Mesendoderm (in vitro differentiated cells): ENCODE measurements around the gene ITPR2.
"Not testable (repeated sequence)": the region's sequence is repeated elsewhere in the genome, so short reads cannot be mapped to it uniquely, and the experiment has no call there.

Source experiments
- DNase-seq: peaks from one replicate; pipeline ENCODE4 v3.0.0; 2013
- H2AK5ac ChIP-seq: 2 replicates; pipeline ENCODE4 v1.6.1; 2013; ENCODE audit warnings: low read length, inconsistent platforms
- H2BK120ac ChIP-seq: 2 replicates; pipeline ENCODE4 v1.6.1; 2013; ENCODE audit warnings: low read depth, mild to moderate bottlenecking, low read length, moderate library complexity, mixed read lengths
- H2BK15ac ChIP-seq: replicated peaks from 2 replicates; pipeline ENCODE4 v1.6.1; 2013; ENCODE audit warnings: low read depth, mild to moderate bottlenecking, moderate library complexity
- H2BK5ac ChIP-seq: 2 replicates; pipeline ENCODE4 v1.6.1; 2013; ENCODE audit warnings: low read length, inconsistent platforms
- H3K18ac ChIP-seq: 2 replicates; pipeline ENCODE4 v1.6.1; 2013; ENCODE audit warnings: mild to moderate bottlenecking, low read length, mixed read lengths
- H3K23ac ChIP-seq: one replicate; pipeline ENCODE4 v1.6.1; 2013; ENCODE audit warnings: low read length
- H3K27ac ChIP-seq: 2 replicates; pipeline ENCODE4 v1.5.1; 2013; ENCODE audit warnings: low read depth, mild to moderate bottlenecking, inconsistent platforms, low read length, moderate library complexity
- H3K27me3 ChIP-seq: 2 replicates; pipeline ENCODE4 v1.6.1; 2013; ENCODE audit warnings: low read length, control low read depth, mild to moderate bottlenecking, inconsistent platforms; ENCODE audit not compliant: insufficient read depth, poor library complexity
- H3K36me3 ChIP-seq: 2 replicates; pipeline ENCODE4 v1.6.1; 2013; ENCODE audit warnings: low read length, inconsistent platforms; ENCODE audit not compliant: control insufficient read depth, insufficient read depth
- H3K4ac ChIP-seq: one replicate; pipeline ENCODE4 v1.6.1; 2013; ENCODE audit warnings: low read depth, mild to moderate bottlenecking, low read length, moderate library complexity
- H3K4me1 ChIP-seq: 2 replicates; pipeline ENCODE4 v1.6.1; 2013; ENCODE audit warnings: low read depth, low read length, inconsistent platforms; ENCODE audit not compliant: control insufficient read depth
- H3K4me2 ChIP-seq: 2 replicates; pipeline ENCODE4 v1.6.1; 2013; ENCODE audit warnings: low read length
- H3K4me3 ChIP-seq: 2 replicates; pipeline ENCODE4 v1.5.1; 2013; ENCODE audit warnings: mild to moderate bottlenecking, low read length
- H3K56ac ChIP-seq: one replicate; pipeline ENCODE4 v1.6.1; 2013; ENCODE audit warnings: low read length
- H3K79me1 ChIP-seq: 2 replicates; pipeline ENCODE4 v1.6.1; 2013; ENCODE audit warnings: low read length, inconsistent platforms
- H3K79me2 ChIP-seq: 2 replicates; pipeline ENCODE4 v1.6.1; 2013; ENCODE audit warnings: mild to moderate bottlenecking, low read length; ENCODE audit not compliant: control insufficient read depth, insufficient read depth
- H3K9ac ChIP-seq: 2 replicates; pipeline ENCODE4 v1.6.1; 2013; ENCODE audit warnings: low read length, inconsistent platforms
- H4K5ac ChIP-seq: one replicate; pipeline ENCODE4 v1.6.1; 2013; ENCODE audit warnings: low read length
- H4K8ac ChIP-seq: one replicate; pipeline ENCODE4 v1.6.1; 2013; ENCODE audit warnings: low read depth, mild to moderate bottlenecking, control low read depth, low read length, moderate library complexity
- WGBS: extraction: QIAGEN DNeasy Blood & Tissue Kit; methylation state at CpG from one replicate; pipeline ENCODE4 v1.1.7; 2013; ENCODE audit warnings: low lambda C conversion rate, missing lambda C conversion rate; ENCODE audit not compliant: insufficient coverage; ENCODE audit errors: extremely low coverage; 5-methylcytosine and 5-hydroxymethylcytosine counted together

Gene ITPR2

GRCh38 chr12:26431211-26431610 is 401.8 kb downstream of the ITPR2 start:
- no peaks in the 10 kb centered on the region for H3K36me3 ChIP-seq
- no peaks in the 10 kb centered on the region for H3K27me3 ChIP-seq
- H3K4ac ChIP-seq, result no peak overlapping the region
- no peak overlapping the region for H3K56ac ChIP-seq
- DNase-seq, result no peak
- no CpG with 5 or more reads among the region's 3 CpGs for WGBS
- H4K5ac ChIP-seq, result no peak overlapping the region
- H3K4me1 ChIP-seq, result no peaks in the 10 kb centered on the region
- H2AK5ac ChIP-seq, result no peak overlapping the region
- H4K8ac ChIP-seq, result no peak overlapping the region
- no peak overlapping the region for H3K27ac ChIP-seq
- H2BK120ac ChIP-seq, result no peak overlapping the region
- no peak overlapping the region for H3K4me3 ChIP-seq
- H2BK5ac ChIP-seq, result no peak overlapping the region
- no peak overlapping the region for H3K9ac ChIP-seq
- no peaks in the 10 kb centered on the region for H3K79me1 ChIP-seq
- no peak overlapping the region for H3K4me2 ChIP-seq
- no peak overlapping the region for H3K23ac ChIP-seq
- no peak overlapping the region for H3K18ac ChIP-seq
- H2BK15ac ChIP-seq, result no peak overlapping the region
- H3K79me2 ChIP-seq, result no peaks in the 10 kb centered on the region

GRCh38 chr12:26430596-26430995 is 402.4 kb downstream of the ITPR2 start:
- not testable (repeated sequence) for H3K4me2 ChIP-seq, DNase-seq, H3K56ac ChIP-seq, H3K79me1 ChIP-seq, H3K27ac ChIP-seq, H2AK5ac ChIP-seq, H2BK5ac ChIP-seq, H3K27me3 ChIP-seq, H2BK15ac ChIP-seq, H4K5ac ChIP-seq, H4K8ac ChIP-seq, H3K4me1 ChIP-seq, H3K4me3 ChIP-seq, H3K18ac ChIP-seq, H3K9ac ChIP-seq, H3K23ac ChIP-seq, H3K4ac ChIP-seq, H2BK120ac ChIP-seq, H3K79me2 ChIP-seq, H3K36me3 ChIP-seq

GRCh38 chr12:26429070-26429691 is 403.8 kb downstream of the ITPR2 start:
- H3K36me3 ChIP-seq, result no peaks in the 10 kb centered on the region
- no peaks in the 10 kb centered on the region for H3K27me3 ChIP-seq
- H3K79me1 ChIP-seq, result no peaks in the 10 kb centered on the region
- no peak overlapping the region for H3K4me2 ChIP-seq
- no peaks in the 10 kb centered on the region for H3K4me1 ChIP-seq
- H3K9ac ChIP-seq, result no peak overlapping the region
- H4K8ac ChIP-seq, result no peak overlapping the region
- H3K4ac ChIP-seq, result no peak overlapping the region
- no peak overlapping the region for H2BK15ac ChIP-seq
- H4K5ac ChIP-seq, result no peak overlapping the region
- no peak overlapping the region for H3K4me3 ChIP-seq
- no peak overlapping the region for H2BK120ac ChIP-seq
- no peak overlapping the region for H2AK5ac ChIP-seq
- H3K79me2 ChIP-seq, result no peaks in the 10 kb centered on the region
- peak; percentile 1 for DNase-seq
- no CpG with 5 or more reads among the region's 2 CpGs for WGBS
- H3K56ac ChIP-seq, result no peak overlapping the region
- no peak overlapping the region for H3K27ac ChIP-seq
- H2BK5ac ChIP-seq, result no peak overlapping the region
- no peak overlapping the region for H3K23ac ChIP-seq
- H3K18ac ChIP-seq, result no peak overlapping the region

- no peak for DNase-seq
- no peak overlapping the region for H4K5ac ChIP-seq
- no CpG with 5 or more reads among the region's 2 CpGs for WGBS
Measured at GRCh38 chr12:26428420-26428819, 404.6 kb downstream of the ITPR2 start.

GRCh38 chr12:26426652-26427051 is 406.3 kb downstream of the ITPR2 start:
- H3K4me2 ChIP-seq, result no peak overlapping the region
- H3K56ac ChIP-seq, result no peak overlapping the region
- no peak overlapping the region for H2BK120ac ChIP-seq
- no peak overlapping the region for H2BK5ac ChIP-seq
- no peak for DNase-seq
- no peak overlapping the region for H3K4ac ChIP-seq
- no peak overlapping the region for H3K23ac ChIP-seq
- no peaks in the 10 kb centered on the region for H3K79me2 ChIP-seq
- H3K36me3 ChIP-seq, result no peaks in the 10 kb centered on the region
- no peaks in the 10 kb centered on the region for H3K4me1 ChIP-seq
- H4K8ac ChIP-seq, result no peak overlapping the region
- no peak overlapping the region for H3K9ac ChIP-seq
- H3K18ac ChIP-seq, result no peak overlapping the region
- WGBS, result no CpG with 5 or more reads among the region's 1 CpG
- no peak overlapping the region for H4K5ac ChIP-seq
- H3K4me3 ChIP-seq, result no peak overlapping the region
- H3K27me3 ChIP-seq, result no peaks in the 10 kb centered on the region
- no peak overlapping the region for H3K27ac ChIP-seq
- H2BK15ac ChIP-seq, result no peak overlapping the region
- no peak overlapping the region for H2AK5ac ChIP-seq
- no peaks in the 10 kb centered on the region for H3K79me1 ChIP-seq

More at GRCh38 chr12:26428420-26428819, 404.6 kb downstream of the ITPR2 start:
- no peak overlapping the region for H3K56ac ChIP-seq
- H2BK15ac ChIP-seq, result no peak overlapping the region
- no peak overlapping the region for H3K4me2 ChIP-seq
- no peaks in the 10 kb centered on the region for H3K79me1 ChIP-seq
- H3K23ac ChIP-seq, result no peak overlapping the region
- H3K27ac ChIP-seq, result no peak overlapping the region
- no peak overlapping the region for H3K9ac ChIP-seq
- no peak overlapping the region for H2AK5ac ChIP-seq
- no peak overlapping the region for H2BK5ac ChIP-seq
- no peaks in the 10 kb centered on the region for H3K4me1 ChIP-seq
- no peaks in the 10 kb centered on the region for H3K27me3 ChIP-seq
- no peaks in the 10 kb centered on the region for H3K79me2 ChIP-seq
- no peak overlapping the region for H4K8ac ChIP-seq
- no peak overlapping the region for H3K4ac ChIP-seq
- no peak overlapping the region for H2BK120ac ChIP-seq
- H3K36me3 ChIP-seq, result no peaks in the 10 kb centered on the region
- H3K4me3 ChIP-seq, result no peak overlapping the region
- no peak overlapping the region for H3K18ac ChIP-seq

- no peaks in the 10 kb centered on the region for H3K36me3 ChIP-seq
- DNase-seq, result no peak
- WGBS, result no CpG with 5 or more reads among the region's 6 CpGs
- no peak overlapping the region for H3K4me2 ChIP-seq
- no peak overlapping the region for H4K8ac ChIP-seq
- no peak overlapping the region for H2BK120ac ChIP-seq
- no peaks in the 10 kb centered on the region for H3K27me3 ChIP-seq
- no peak overlapping the region for H2BK15ac ChIP-seq
- H3K4ac ChIP-seq, result no peak overlapping the region
- H3K4me3 ChIP-seq, result no peak overlapping the region
- no peak overlapping the region for H3K18ac ChIP-seq
- H3K56ac ChIP-seq, result no peak overlapping the region
- H2AK5ac ChIP-seq, result no peak overlapping the region
- no peaks in the 10 kb centered on the region for H3K4me1 ChIP-seq
- H3K9ac ChIP-seq, result no peak overlapping the region
- no peak overlapping the region for H4K5ac ChIP-seq
- H3K23ac ChIP-seq, result no peak overlapping the region
- no peak overlapping the region for H3K27ac ChIP-seq
- H3K79me1 ChIP-seq, result no peaks in the 10 kb centered on the region
- no peak overlapping the region for H2BK5ac ChIP-seq
- H3K79me2 ChIP-seq, result no peaks in the 10 kb centered on the region
Measured at GRCh38 chr12:26425587-26426260, 407.3 kb downstream of the ITPR2 start.
